Stimulated activated CD4-positive, alpha-beta T cell treated with anti-CD3 and anti-CD28 coated beads, Interleukin-4, amount 100 ng/mL, for 4 hours (primary cell): ENCODE measurements around the gene NINL.

Experiments
- DNase-seq, 2 experiments: peaks; one replicate each; pipeline ENCODE4 v3.0.0-alpha.2; 2020

Gene NINL

GRCh38 chr20:25461786-25462545 lies 123.4 kb downstream of the NINL start:
- no peak for DNase-seq

GRCh38 chr20:25461281-25461650 lies 124.1 kb downstream of the NINL start:
- no peak for DNase-seq

- no peak for DNase-seq
These were observed 124.6 kb downstream of the NINL start for GRCh38 chr20:25460566-25461280.

GRCh38 chr20:25459916-25460535 lies 125.3 kb downstream of the NINL start:
- no peak for DNase-seq

GRCh38 chr20:25459111-25459830 lies 126.1 kb downstream of the NINL start:
- DNase-seq: no peak

- no peak for DNase-seq
These were observed 127.2 kb downstream of the NINL start for GRCh38 chr20:25457886-25458680.

GRCh38 chr20:25454153-25454900 lies 131.0 kb downstream of the NINL start:
- DNase-seq: no peak

GRCh38 chr20:25453035-25453810 lies 132.1 kb downstream of the NINL start:
- DNase-seq: no peak

GRCh38 chr20:25452333-25452732 lies 133.0 kb downstream of the NINL start:
- DNase-seq: no peak

- no peak for DNase-seq
These were observed 137.7 kb downstream of the NINL start for GRCh38 chr20:25447671-25448070.

- DNase-seq: no peak
These were observed 140.8 kb downstream of the NINL start for GRCh38 chr20:25444556-25444955.

- DNase-seq: no peak
These were observed 146.0 kb downstream of the NINL start for GRCh38 chr20:25439328-25439727.

- no peak for DNase-seq
These were observed 148.2 kb downstream of the NINL start for GRCh38 chr20:25437153-25437581.

GRCh38 chr20:25424536-25424935 lies 160.8 kb downstream of the NINL start:
- no peak for DNase-seq

- DNase-seq: no peak
These were observed 163.3 kb downstream of the NINL start for GRCh38 chr20:25422032-25422431.

GRCh38 chr20:25421102-25421501 lies 164.2 kb downstream of the NINL start:
- no peak for DNase-seq

- no peak for DNase-seq
These were observed 166.6 kb downstream of the NINL start for GRCh38 chr20:25418776-25419175.

GRCh38 chr20:25408890-25409289 lies 176.4 kb downstream of the NINL start:
- DNase-seq: no peak

GRCh38 chr20:25408170-25408547 lies 177.2 kb downstream of the NINL start:
- no peak for DNase-seq

- peak; percentile 73 to 80 for DNase-seq
These were observed 177.8 kb downstream of the NINL start, which contains the start of gene GINS1 for GRCh38 chr20:25407311-25408169. GINS1 (plus strand) TSS chr20:25407673; CDS start chr20:25407821, 148 bp downstream.
